AG04450 (cell line): ENCODE results near the gene MRTFA. TPM values are rescaled to one million over a fixed set of nuclear protein-coding genes. Genes with fewer than 3 reads are reported as not detected.

Experiments used
- CTCF ChIA-PET: fragments of 300-600, 350-600 bp; formaldehyde crosslinking; extraction: SDS; loops from one replicate; lab custom pipeline; 2022; ENCODE audit warnings: antibody characterized with exemption, inconsistent platforms; lab: Charles Lee
- POLR2A ChIA-PET: fragments of 350-600 bp; formaldehyde crosslinking; extraction: SDS; loops from one replicate; lab custom pipeline; 2021; ENCODE audit warnings: antibody characterized with exemption, inconsistent platforms; lab: Yijun Ruan, JAX
- DNase-seq: peaks from one replicate; pipeline ENCODE4 v3.0.0-alpha.2; 2011; ENCODE audit warnings: low read depth, low spot score
- H3K27ac ChIP-seq: one replicate; pipeline ENCODE4 v1.5.1; 2012; ENCODE audit warnings: low read depth, low read length, control low read depth
- H3K27me3 ChIP-seq: one replicate; pipeline ENCODE4 v1.6.0; 2012; ENCODE audit warnings: low read length; ENCODE audit not compliant: control insufficient read depth, insufficient read depth
- H3K4me3 ChIP-seq: 2 replicates; pipeline ENCODE4 v1.5.1; 2011; ENCODE audit warnings: mild to moderate bottlenecking, low read depth, low read length, control low read depth
- H3K9me3 ChIP-seq: 2 replicates; pipeline ENCODE4 v1.5.1; 2012; ENCODE audit warnings: low read length; ENCODE audit not compliant: control insufficient read depth, insufficient read depth
- polyA plus RNA-seq: library from polyadenylated mRNA; depleted of rRNA; stranded (reverse); fragments of >200 nt; gene quantifications from 2 replicates; pipeline ENCODE4 v1.2.3, GENCODE V29; 2011
- TF ChIP-seq, protein P1 (sequence below): IDR thresholded peaks from 2 replicates; pipeline ENCODE4 v1.5.1; 2011; ENCODE audit warnings: low read depth, low read length, control low read depth, inconsistent platforms

MRTFA gene
- polyA plus RNA-seq, 1 experiment: 6.8 TPM

DNA sequence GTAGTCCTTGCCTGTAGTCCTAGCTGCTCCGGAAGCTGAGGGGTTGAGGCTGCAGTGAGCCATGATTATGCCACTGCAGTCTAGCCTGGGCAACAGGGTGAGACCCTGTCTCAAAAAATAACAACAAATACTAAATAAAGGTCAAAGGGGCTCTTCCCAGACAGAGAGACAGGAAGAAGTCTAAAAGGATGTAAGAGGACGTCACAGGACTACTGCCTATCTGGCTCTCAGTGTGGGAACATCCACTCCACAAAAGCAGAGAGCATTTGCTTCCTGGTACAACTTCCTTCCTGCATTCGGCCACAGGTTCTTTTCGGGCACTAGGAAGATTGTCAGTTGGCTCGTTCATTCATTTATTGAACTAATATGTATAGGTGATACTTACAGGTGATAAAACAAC is 155.5 kb downstream of the MRTFA start:
- TF ChIP-seq, protein P1, sequence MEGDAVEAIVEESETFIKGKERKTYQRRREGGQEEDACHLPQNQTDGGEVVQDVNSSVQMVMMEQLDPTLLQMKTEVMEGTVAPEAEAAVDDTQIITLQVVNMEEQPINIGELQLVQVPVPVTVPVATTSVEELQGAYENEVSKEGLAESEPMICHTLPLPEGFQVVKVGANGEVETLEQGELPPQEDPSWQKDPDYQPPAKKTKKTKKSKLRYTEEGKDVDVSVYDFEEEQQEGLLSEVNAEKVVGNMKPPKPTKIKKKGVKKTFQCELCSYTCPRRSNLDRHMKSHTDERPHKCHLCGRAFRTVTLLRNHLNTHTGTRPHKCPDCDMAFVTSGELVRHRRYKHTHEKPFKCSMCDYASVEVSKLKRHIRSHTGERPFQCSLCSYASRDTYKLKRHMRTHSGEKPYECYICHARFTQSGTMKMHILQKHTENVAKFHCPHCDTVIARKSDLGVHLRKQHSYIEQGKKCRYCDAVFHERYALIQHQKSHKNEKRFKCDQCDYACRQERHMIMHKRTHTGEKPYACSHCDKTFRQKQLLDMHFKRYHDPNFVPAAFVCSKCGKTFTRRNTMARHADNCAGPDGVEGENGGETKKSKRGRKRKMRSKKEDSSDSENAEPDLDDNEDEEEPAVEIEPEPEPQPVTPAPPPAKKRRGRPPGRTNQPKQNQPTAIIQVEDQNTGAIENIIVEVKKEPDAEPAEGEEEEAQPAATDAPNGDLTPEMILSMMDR: no peak
- ChIA-PET CTCF (no interaction called here), POLR2A (no interaction called here)
- DNase-seq: no peak
- no peak overlapping the region for H3K4me3 ChIP-seq
- no peak overlapping the region for H3K27ac ChIP-seq
- H3K9me3 ChIP-seq: no peaks in the 10 kb centered on the region
- H3K27me3 ChIP-seq: no peaks in the 10 kb centered on the region

DNA sequence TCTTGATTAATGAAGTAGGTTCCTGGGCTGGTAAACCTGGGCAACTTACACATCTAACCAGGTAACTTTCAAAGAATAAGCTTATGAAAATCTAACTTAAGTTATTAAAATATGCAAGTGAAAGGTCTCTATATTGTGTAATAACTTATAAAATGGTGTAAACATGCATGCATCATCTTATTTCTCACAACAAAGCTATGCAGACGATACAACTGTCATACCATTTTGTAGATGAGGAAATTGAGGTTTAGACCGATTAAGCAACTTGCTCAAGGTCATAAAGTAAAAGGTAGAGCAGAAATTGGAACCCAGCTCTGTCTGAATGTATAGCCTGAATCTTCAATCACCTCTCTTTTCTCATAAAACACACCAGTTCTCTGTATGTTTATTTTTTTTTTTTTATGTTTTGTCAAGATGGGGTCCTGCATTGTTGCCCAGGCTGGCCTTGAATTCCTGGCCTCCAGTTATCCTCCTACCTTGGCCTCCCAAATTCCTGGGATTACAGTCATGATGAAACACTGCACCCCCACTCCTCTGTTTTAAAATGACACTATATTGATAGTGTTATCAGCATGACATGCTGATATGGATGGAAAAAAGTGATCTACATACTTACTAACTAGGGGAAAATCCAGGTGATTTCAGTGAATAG is 156.5 kb downstream of the MRTFA start:
- Histone ChIP-seq H3K27me3 (no peaks in the 10 kb centered on the region), H3K9me3 (no peaks in the 10 kb centered on the region), H3K4me3 (no peak overlapping the region), H3K27ac (no peak overlapping the region)
- ChIA-PET CTCF (interaction anchor here (1.1 to 1.7 kb wide), 4 partner anchors 33 to 166 kb away, joined by 3 to 6 read pairs (median 4); no protein-coding TSS in a partner anchor), POLR2A (no interaction called here)
- DNase-seq: no peak
- TF ChIP-seq, protein P1: no peak

DNA sequence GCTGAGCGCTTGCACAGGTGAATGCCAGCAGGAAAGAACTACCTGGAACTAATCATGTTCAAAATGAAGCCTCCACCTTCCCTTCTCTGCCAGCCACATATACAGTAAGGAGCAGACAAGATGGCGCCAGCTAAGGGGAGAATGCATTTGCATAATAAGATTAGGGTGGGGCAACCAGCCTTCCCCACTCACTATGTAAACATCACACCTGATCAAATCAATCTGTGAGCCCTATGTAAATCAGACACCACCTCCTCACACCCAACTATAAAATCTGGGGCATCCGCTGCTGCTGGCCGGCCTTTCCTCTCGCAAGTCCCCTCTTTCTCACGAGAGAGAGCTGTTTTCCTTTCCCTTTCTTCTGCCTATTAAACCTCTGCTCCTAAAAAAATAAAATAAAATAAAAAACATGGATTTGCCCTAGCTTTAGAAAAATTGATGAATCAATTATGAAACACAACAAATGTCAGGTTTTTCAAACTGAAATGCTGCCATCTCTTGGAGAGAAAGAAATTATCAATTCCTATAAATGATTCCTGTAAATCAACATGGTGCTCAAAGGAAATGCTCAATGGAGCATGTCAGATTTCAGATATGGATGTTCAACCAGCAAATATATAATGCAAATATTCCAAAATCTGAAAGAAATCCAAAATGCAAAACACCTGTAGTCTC is 157.3 kb downstream of the MRTFA start:
- ChIA-PET CTCF (interaction anchor here (1.1 to 1.7 kb wide), 4 partner anchors 34 to 166 kb away, joined by 3 to 6 read pairs (median 4); no protein-coding TSS in a partner anchor), POLR2A (no interaction called here)
- H3K4me3 ChIP-seq: no peak overlapping the region
- H3K9me3 ChIP-seq: no peaks in the 10 kb centered on the region
- TF ChIP-seq, protein P1: no peak
- H3K27ac ChIP-seq: no peak overlapping the region
- no peak for DNase-seq
- no peaks in the 10 kb centered on the region for H3K27me3 ChIP-seq

GRCh38 chr22:40478338-40479125 is 158.0 kb downstream of the MRTFA start:
- no peak for DNase-seq
- no peak overlapping the region for H3K4me3 ChIP-seq
- H3K27me3 ChIP-seq: no peaks in the 10 kb centered on the region
- TF ChIP-seq, protein P1: no peak
- CTCF ChIA-PET: interaction anchor here (1.5 to 1.7 kb wide), 3 partner anchors 42 to 167 kb away, joined by 3 to 6 read pairs (median 4); no protein-coding TSS in a partner anchor
- no peaks in the 10 kb centered on the region for H3K9me3 ChIP-seq
- POLR2A ChIA-PET: no interaction called here
- H3K27ac ChIP-seq: no peak overlapping the region
